GM10248 (cell line): ENCODE results near the gene GRB10.
"Not testable (repeated sequence)": the region's sequence is repeated elsewhere in the genome, so short reads cannot be mapped to it uniquely, and the experiment has no call there.

Experiments
- CTCF ChIA-PET: fragments of 300-600 bp; sonication (Branson Sonifier 250); formaldehyde crosslinking; extraction: SDS; loops from one replicate; lab custom pipeline; 2021; ENCODE audit warnings: antibody characterized with exemption; lab: Yijun Ruan, JAX
- POLR2A ChIA-PET: fragments of 350-650 bp; sonication (Branson Sonifier 250); formaldehyde crosslinking; extraction: SDS; loops from one replicate; lab custom pipeline; 2020; ENCODE audit warnings: antibody characterized with exemption; lab: Yijun Ruan, JAX
- DNase-seq: peaks from one replicate; pipeline ENCODE4 v3.0.0; 2012; ENCODE audit errors: extremely low spot score
- CTCF ChIP-seq: IDR thresholded peaks from 2 replicates; pipeline ENCODE4 v1.5.1; 2012; ENCODE audit warnings: mild to moderate bottlenecking, low read depth; ENCODE audit errors: extremely low read depth, missing control alignments, control extremely low read depth

GRB10 gene

GRCh38 chr7:50554431-50555322 lies 228.0 kb downstream of the GRB10 start:
- CTCF ChIA-PET = interaction anchor here (1.0 to 1.1 kb wide), 2 partner anchors 9 to 606 kb away, joined by 3 read pairs; no protein-coding TSS in a partner anchor

GRCh38 chr7:50553973-50554372 lies 228.7 kb downstream of the GRB10 start:
- ChIA-PET POLR2A (no interaction called here), CTCF (interaction anchor here (1.1 kb wide), 1 partner anchor 607 kb away, joined by 3 read pairs; no protein-coding TSS in a partner anchor)
- no peak for TF ChIP-seq CTCF
- no peak for DNase-seq

More at GRCh38 chr7:50554431-50555322, 228.0 kb downstream of the GRB10 start:
- POLR2A ChIA-PET = no interaction called here
- no peak for TF ChIP-seq CTCF
- no peak for DNase-seq

- POLR2A ChIA-PET = no interaction called here
- CTCF ChIA-PET = interaction anchor here (1.6 kb wide), 1 partner anchor 33 kb away, joined by 3 read pairs; no protein-coding TSS in a partner anchor
- TF ChIP-seq CTCF = no peak
- DNase-seq = no peak
These were observed 229.8 kb downstream of the GRB10 start for GRCh38 chr7:50552921-50553320.

- no peak for TF ChIP-seq CTCF
- no peak for DNase-seq
- CTCF ChIA-PET = interaction anchor here (1.0 to 1.6 kb wide), 3 partner anchors 10 to 81 kb away, joined by 3 read pairs; no protein-coding TSS in a partner anchor
- POLR2A ChIA-PET = no interaction called here
These were observed 230.6 kb downstream of the GRB10 start for GRCh38 chr7:50552139-50552538.

GRCh38 chr7:50545613-50546012 lies 237.1 kb downstream of the GRB10 start:
- POLR2A ChIA-PET, DNase-seq: not testable (repeated sequence)
- CTCF ChIA-PET = interaction anchor here (1.0 kb wide), 1 partner anchor 9 kb away, joined by 3 read pairs; no protein-coding TSS in a partner anchor

GRCh38 chr7:50544992-50545391 lies 237.7 kb downstream of the GRB10 start:
- ChIA-PET POLR2A (no interaction called here), CTCF (interaction anchor here (1.0 kb wide), 1 partner anchor 10 kb away, joined by 3 read pairs; no protein-coding TSS in a partner anchor)
- no peak for TF ChIP-seq CTCF
- DNase-seq = no peak
